Kidney epithelial cell (primary cell): Measurements from ENCODE around the gene DLG3. TPM values are rescaled to one million over a fixed set of nuclear protein-coding genes. Genes with fewer than 3 reads are reported as not detected.
"Not testable (repeated sequence)": the region's sequence is repeated elsewhere in the genome, so short reads cannot be mapped to it uniquely, and the experiment has no call there.

Source experiments
- DNase-seq: peaks from one replicate; pipeline ENCODE4 v3.0.0-alpha.2; 2010; ENCODE audit warnings: low read depth
- H3K27me3 ChIP-seq: 2 replicates; pipeline ENCODE4 v1.6.0; 2011; ENCODE audit warnings: low read length; ENCODE audit not compliant: control insufficient read depth, insufficient read depth
- H3K36me3 ChIP-seq: 2 replicates; pipeline ENCODE4 v1.5.1; 2011; ENCODE audit warnings: low read length; ENCODE audit not compliant: control insufficient read depth, insufficient read depth
- H3K4me3 ChIP-seq: 2 replicates; pipeline ENCODE4 v1.5.1; 2011; ENCODE audit warnings: low read depth, mild to moderate bottlenecking, control low read depth, low read length
- CTCF ChIP-seq: IDR thresholded peaks from 2 replicates; pipeline ENCODE4 v1.5.1; 2011; ENCODE audit warnings: mild to moderate bottlenecking, moderate library complexity, low read length, control low read depth, inconsistent platforms; ENCODE audit not compliant: insufficient read depth, poor library complexity, severe bottlenecking
- total RNA-seq: library from RNA; depleted of rRNA; stranded (reverse); fragments of >200 nt; gene quantifications from 2 replicates; pipeline ENCODE4 v1.2.3, GENCODE V29; 2015

The DLG3 gene
- total RNA-seq, 1 donor from 2014 or later = 37.6 TPM

GRCh38 chrX:70504772-70505450 lies 60.3 kb downstream of the DLG3 start:
- Histone ChIP-seq H3K36me3 (no peaks in the 10 kb centered on the region), H3K27me3 (no peaks in the 10 kb centered on the region), H3K4me3 (no peak overlapping the region)
- TF ChIP-seq CTCF = no peak
- DNase-seq = no peak

GRCh38 chrX:70505451-70505841 lies 60.8 kb downstream of the DLG3 start:
- DNase-seq = no peak
- no peak for TF ChIP-seq CTCF

GRCh38 chrX:70508296-70508911 lies 63.8 kb downstream of the DLG3 start:
- H3K36me3 ChIP-seq = no peaks in the 10 kb centered on the region

More at GRCh38 chrX:70505451-70505841, 60.8 kb downstream of the DLG3 start:
- Histone ChIP-seq H3K27me3 (no peaks in the 10 kb centered on the region), H3K4me3 (no peak overlapping the region), H3K36me3 (no peaks in the 10 kb centered on the region)

DNA sequence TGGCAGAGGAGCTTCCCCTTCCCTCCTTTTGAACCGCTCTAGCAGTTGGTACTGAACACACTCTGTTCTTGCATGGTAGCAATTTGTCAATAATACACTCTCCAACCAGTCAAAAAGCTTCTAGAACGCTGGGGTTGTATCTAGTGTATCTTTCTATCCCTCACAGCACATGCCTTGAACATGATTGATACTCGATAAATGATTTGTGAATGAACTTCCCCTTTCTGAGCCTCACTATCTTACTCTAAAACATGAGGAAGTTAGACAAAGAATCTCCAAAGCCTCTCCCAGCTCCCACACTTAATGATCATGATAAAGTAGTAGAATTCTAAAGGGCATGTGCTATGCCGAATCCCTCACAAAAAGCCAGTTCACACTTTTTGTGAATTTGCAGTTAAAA lies 64.4 kb downstream of the DLG3 start:
- no peak for DNase-seq
- Histone ChIP-seq H3K27me3 (no peaks in the 10 kb centered on the region), H3K36me3 (no peaks in the 10 kb centered on the region), H3K4me3 (no peak overlapping the region)
- no peak for TF ChIP-seq CTCF

More at GRCh38 chrX:70508296-70508911, 63.8 kb downstream of the DLG3 start:
- no peak overlapping the region for H3K4me3 ChIP-seq
- no peaks in the 10 kb centered on the region for H3K27me3 ChIP-seq
- no peak for TF ChIP-seq CTCF
- no peak for DNase-seq

- not testable (repeated sequence) for H3K4me3 ChIP-seq, H3K36me3 ChIP-seq, H3K27me3 ChIP-seq, DNase-seq
Measured at GRCh38 chrX:70515270-70515669, 70.6 kb downstream of the DLG3 start.

DNA sequence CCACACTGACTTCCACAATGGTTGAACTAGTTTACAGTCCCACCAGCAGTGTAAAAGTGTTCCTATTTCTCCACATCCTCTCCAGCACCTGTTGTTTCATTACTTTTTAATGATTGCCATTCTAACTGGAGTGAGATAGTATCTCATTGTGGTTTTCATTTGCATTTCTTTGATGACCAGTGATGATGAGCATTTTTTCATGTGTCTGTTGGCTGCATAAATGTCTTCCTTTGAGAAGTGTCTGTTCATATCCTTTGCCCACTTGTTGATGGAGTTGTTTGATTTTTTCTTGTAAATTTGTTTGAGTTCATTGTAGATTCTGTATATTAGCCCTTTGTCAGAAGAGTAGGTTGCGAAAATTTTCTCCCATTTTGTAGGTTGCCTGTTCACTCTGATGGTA lies 71.1 kb downstream of the DLG3 start:
- H3K4me3 ChIP-seq, DNase-seq, H3K36me3 ChIP-seq, H3K27me3 ChIP-seq: not testable (repeated sequence)

DNA sequence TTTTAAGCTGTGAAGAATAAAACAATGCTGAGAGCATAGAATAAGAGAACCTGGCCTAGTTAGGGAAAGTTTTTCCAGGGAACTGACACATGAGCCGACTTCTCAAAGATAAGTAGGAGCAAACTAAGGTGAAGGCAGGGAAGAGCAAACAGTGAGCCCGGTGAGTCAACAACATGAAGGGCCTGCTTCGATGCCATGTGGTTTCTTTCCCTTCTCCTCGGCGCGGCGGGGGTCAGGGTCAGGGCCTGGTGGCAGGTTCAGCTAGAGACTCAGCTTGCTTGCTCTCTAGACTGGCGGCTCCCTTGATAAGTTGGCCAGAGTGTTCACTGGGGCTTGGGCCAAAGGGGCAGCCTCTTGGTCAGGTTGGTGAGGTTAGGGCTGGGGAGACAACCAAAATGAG lies 81.1 kb downstream of the DLG3 start:
- H3K4me3 ChIP-seq = no peak overlapping the region
- no peak for TF ChIP-seq CTCF
- no peaks in the 10 kb centered on the region for H3K27me3 ChIP-seq
- H3K36me3 ChIP-seq = no peaks in the 10 kb centered on the region
- DNase-seq = no peak
